Mucosa of rectum (tissue), 2 donors: Measurements from ENCODE around the gene GCGR.

Experiments used
- H3K27ac ChIP-seq, 2 donors: one replicate each; pipeline ENCODE4 v1.7.0; 2013; ENCODE audit warnings: inconsistent platforms in 2 of 2, low read depth in 2 of 2, low read length in 2 of 2
- H3K27me3 ChIP-seq, 2 donors: one replicate each; pipeline ENCODE4 v1.7.0; 2013; ENCODE audit warnings: low read length in 2 of 2; ENCODE audit not compliant: control insufficient read depth in 2 of 2, insufficient read depth in 2 of 2
- H3K36me3 ChIP-seq, 2 donors: one replicate each; pipeline ENCODE4 v1.7.0; 2013; ENCODE audit warnings: low read length in 2 of 2; ENCODE audit not compliant: control insufficient read depth in 2 of 2, insufficient read depth in 2 of 2
- H3K4me1 ChIP-seq, 2 donors: one replicate each; pipeline ENCODE4 v1.7.0; 2013; ENCODE audit warnings: low read length in 2 of 2, mild to moderate bottlenecking in 1 of 2; ENCODE audit not compliant: control insufficient read depth in 2 of 2, insufficient read depth in 2 of 2
- H3K4me3 ChIP-seq, 2 donors: one replicate each; pipeline ENCODE4 v1.7.0; 2013; ENCODE audit warnings: low read length in 2 of 2
- H3K9ac ChIP-seq, 2 donors: one replicate each; pipeline ENCODE4 v1.7.0; 2013; ENCODE audit warnings: low read length in 2 of 2, low read depth in 1 of 2, mild to moderate bottlenecking in 1 of 2
- H3K9me3 ChIP-seq, 2 donors: one replicate each; pipeline ENCODE4 v1.7.0; 2013; ENCODE audit warnings: low read length in 2 of 2; ENCODE audit not compliant: control insufficient read depth in 2 of 2
- donor health status: healthy.
- donor health status: Normal muscosa, but diverticular disease.

Gene GCGR

GRCh38 chr17:81863123-81863675, 59.2 kb downstream of the GCGR start:
- Histone ChIP-seq H3K4me1 (peaks cover 66 to 72% of the 10 kb centered on the region in 2 donors), H3K4me3 (no peak overlapping the region), H3K36me3 (peaks cover 16% of the 10 kb centered on the region in 2 donors), H3K27me3 (no peaks in the 10 kb centered on the region), H3K9ac (no peak overlapping the region), H3K9me3 (no peaks in the 10 kb centered on the region), H3K27ac (no peak overlapping the region)
